Right ventricle myocardium inferior (tissue), 1 donor: ENCODE measurements around the gene PI4K2B. TPM values are rescaled to one million over a fixed set of nuclear protein-coding genes. Genes with fewer than 3 reads are reported as not detected.

Experiments
- total RNA-seq: library from RNA; stranded (reverse); fragmentation: NEBNext Ultra II Directional; extraction: Animal tissue kit (Norgen Biotek cat#: 25700); gene quantifications from one replicate; pipeline ENCODE4 v1.2.1, GENCODE V29; 2021
- donor health status: DM: no; HTN: yes; CAD: no; lungs with severe emphysema.

Gene PI4K2B
- total RNA-seq, 1 donor from 2014 or later: 1.8 TPM

Other genes with a start within 250 kb of the PI4K2B start
- gene LGI2, start 203.1 kb upstream of the PI4K2B start, total RNA-seq: 3.6 TPM
- 5.4 TPM for gene SEPSECS, start 73.6 kb upstream of the PI4K2B start, total RNA-seq
- 9.3 TPM for gene ZCCHC4, start 78.7 kb downstream of the PI4K2B start, total RNA-seq
- 13.5 TPM for gene ANAPC4, start 143.2 kb downstream of the PI4K2B start, total RNA-seq